ENCODE measurements around the gene CEPT1. TPM values are rescaled to one million over a fixed set of nuclear protein-coding genes. Genes with fewer than 3 reads are reported as not detected.

The CEPT1 gene
- total and polyA plus RNA-seq, 9 of the 15 experiments (the other 6 are each of a cell fraction or from before 2014, with no cell fraction given): 24.4 to 72.6 (median 42.4) TPM

- TF ChIP-seq THAP12 (CRISPR knock-in tag; IDR thresholded peaks at IDR 0.05) (peak; percentile 68; the same call in 1 of the 2 replicates), MEIS2 (IDR thresholded peaks at IDR 0.05; ENCODE audit: partially characterized antibody) (peak; percentile 64), NR2C2 (CRISPR knock-in tag; IDR thresholded peaks at IDR 0.05) (0 out of 2 replicates have a peak, but pooled peaks have one; percentile 21), NR2C2 (tag; IDR thresholded peaks at IDR 0.05) (peak; percentile 69), SMARCC2 (IDR thresholded peaks at IDR 0.05; ENCODE audit: low read depth) (peak; percentile 59), HMGXB4 (CRISPR knock-in tag; IDR thresholded peaks at IDR 0.05) (peak; percentile 59; the same call in 1 of the 2 replicates), TCF7 (IDR thresholded peaks at IDR 0.05; ENCODE audit: borderline replicate concordance) (peak; percentile 38; the same call in 1 of the 2 replicates), KDM5B (IDR thresholded peaks at IDR 0.05; ENCODE audit: insufficient replicate concordance, low read depth, low read length) (peak; percentile 90), ZFP36 (IDR thresholded peaks at IDR 0.05; ENCODE audit: low read depth, low read length, partially characterized antibody) (peak; percentile 40), ZNF175 (CRISPR knock-in tag; IDR thresholded peaks at IDR 0.05; ENCODE audit: low read depth) (peak; percentile 84), ATF6 (CRISPR knock-in tag; IDR thresholded peaks at IDR 0.05) (0 out of 2 replicates have a peak, but pooled peaks have one; percentile 1), ELF1 (tag; IDR thresholded peaks at IDR 0.05) (peak; percentile 43; the same call in 1 of the 2 replicates), ZBTB9 (CRISPR knock-in tag; IDR thresholded peaks at IDR 0.05) (0 out of 2 replicates have a peak, but pooled peaks have one; percentile 27), ZNF197 (CRISPR knock-in tag; IDR thresholded peaks at IDR 0.05; ENCODE audit: low read depth) (0 out of 2 replicates have a peak, but pooled peaks have one; percentile 74), PKNOX1 (IDR thresholded peaks at IDR 0.05) (peak; percentile 87), POLR2H (tag; IDR thresholded peaks at IDR 0.05; ENCODE audit: low read depth) (peak; percentile 53), TCF7L2 (IDR thresholded peaks at IDR 0.05; ENCODE audit: low read depth, low read length) (no peak), HDAC8 (tag; IDR thresholded peaks at IDR 0.05) (0 out of 2 replicates have a peak, but pooled peaks have one; percentile 38)
Measured at GRCh38 chr1:111139956-111140679, at the start of gene CEPT1, which contains the start of gene DRAM2 (continued).

Data from K562 (cell line).